Measurements from ENCODE around the gene CAMK1D.

Gene CAMK1D

DNA sequence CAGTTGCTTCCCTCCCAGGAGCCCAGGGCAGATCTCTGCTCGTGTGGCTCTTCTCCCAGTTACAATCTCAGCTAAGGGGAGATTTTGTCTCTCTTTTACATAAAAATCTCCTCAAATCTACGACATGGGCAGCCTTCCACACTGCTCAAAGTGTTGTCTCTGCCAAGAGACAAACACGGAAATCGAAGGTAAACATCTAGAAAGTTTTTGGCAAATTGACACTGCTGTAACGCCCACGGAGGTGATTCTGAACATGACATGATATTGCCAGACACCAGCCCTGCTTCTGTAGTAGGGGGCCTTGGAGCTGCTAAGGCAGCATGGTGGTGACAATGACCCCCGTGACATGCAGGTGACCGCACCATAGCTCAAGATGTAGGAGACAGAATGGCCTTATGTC lies 523.8 kb downstream of the CAMK1D start:
- DNase-seq: no peak

DNA sequence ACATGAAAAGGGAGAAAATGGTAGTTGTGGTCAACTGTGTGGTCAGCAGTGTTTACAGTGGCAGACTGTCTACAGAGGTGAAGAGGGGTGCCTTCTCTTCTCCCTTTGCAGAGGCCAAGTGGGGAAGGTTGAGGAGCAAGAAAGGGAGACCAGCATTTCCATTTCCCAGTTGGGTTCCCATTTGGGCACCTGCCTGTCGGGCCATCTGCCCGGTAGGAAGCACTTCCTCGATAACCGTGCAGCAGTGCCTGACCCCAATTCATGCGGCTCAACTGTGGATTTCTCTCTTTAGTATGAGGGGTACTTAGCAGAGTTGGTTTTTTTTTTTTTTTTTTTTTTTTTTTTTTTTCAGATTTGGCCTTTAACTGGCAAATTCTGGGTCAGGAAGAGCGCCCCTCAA lies 525.2 kb downstream of the CAMK1D start:
- no peak for DNase-seq

DNA sequence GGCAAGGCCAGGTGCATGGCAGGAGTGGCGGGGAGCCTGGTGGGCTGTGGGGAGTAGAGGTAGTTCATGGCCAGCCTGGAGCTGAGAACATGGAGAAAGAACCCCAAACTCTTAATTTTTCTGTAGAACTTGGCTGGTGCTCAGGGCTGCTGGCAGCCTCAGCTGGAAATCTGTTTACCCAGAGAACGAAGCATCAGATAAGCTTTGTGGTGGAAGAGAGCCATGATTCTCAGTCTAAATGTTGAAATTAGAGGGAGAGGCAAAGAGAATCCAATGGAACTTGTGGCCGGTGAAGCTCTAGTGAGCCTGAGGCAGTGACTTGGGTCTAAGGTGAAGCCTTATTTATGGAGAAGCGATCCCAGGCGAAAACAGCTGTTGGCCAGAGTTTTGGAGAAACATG lies 525.8 kb downstream of the CAMK1D start:
- no peak for DNase-seq

DNA sequence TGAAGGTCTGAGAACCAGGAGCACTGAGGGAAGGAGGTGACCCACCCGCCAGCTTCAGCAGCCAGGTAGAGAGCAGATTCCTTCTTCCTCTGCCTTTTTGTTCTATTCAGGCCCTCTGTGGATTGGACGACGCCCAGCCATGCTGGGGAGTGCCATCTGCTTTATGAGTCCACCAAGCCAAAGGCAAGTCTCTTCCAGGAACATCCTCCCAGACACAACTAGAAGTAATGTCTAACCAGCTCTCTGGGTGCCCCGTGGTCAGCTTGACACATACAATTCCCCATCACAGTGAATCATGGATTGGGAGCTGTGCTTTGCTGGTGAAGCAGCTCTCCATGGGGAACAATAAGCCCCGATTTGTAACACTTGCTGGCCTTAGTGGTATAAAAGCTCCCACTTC lies 526.9 kb downstream of the CAMK1D start:
- no peak for DNase-seq

DNA sequence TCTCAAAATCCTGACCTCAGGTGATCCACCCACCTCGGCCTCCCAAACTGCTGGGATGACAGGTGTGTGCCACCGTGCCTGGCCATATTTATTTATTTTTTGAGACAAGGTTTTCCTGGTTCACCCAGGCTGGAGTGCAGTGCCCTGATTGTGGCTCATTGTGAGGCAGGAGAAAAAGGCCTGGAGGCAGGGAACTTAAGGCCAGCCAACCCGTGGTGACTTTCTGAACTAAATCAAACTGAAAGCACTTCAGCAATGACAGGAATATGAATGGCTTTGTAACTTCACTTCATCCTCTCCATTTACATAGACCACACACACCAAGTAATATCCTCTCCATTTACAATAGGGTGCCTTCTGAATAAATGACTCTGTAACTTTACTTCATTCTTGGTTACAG lies 527.8 kb downstream of the CAMK1D start:
- no peak for DNase-seq

DNA sequence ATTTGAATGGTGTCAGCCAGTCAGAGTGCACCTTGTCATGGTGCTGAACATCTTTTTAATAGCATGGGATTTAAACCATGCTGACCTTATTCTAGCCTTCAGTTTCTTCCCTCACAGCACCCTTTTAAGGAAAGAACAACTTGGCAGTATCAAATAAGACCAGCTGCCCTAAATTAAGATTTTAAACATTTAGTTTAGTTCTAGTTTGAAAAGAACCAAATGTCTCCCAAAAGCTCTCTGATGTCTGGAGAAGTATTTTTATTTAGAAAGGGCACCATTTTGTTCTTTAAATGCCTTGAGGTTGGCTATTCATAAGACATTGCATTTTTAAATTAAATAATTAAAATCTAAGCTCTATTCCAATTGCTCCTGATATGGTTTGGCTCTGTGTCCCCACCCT lies 531.1 kb downstream of the CAMK1D start:
- DNase-seq: no peak

DNA sequence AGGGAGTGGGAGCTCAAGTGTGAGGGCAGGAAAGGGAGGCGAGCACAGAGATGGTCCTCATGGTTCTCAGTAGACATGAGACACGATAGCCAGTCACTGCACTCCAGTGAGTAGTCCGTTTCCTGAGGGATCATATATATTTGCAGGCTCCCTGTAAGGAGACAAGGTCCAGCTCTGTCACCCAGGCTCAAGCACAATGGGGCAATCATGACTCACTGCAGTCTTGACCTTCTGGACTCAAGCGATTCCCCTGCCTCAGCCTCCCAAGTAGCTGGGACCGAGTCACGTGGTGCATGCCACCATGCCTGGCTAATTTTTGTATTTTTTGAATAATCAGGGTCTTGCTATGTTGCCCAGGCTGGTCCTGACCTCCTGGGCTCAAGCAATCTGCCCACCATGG lies 535.5 kb downstream of the CAMK1D start:
- DNase-seq: no peak

Data from amniotic stem cell (primary cell).